PC-3 (cell line): ENCODE results near the gene SHQ1. TPM values are rescaled to one million over a fixed set of nuclear protein-coding genes. Genes with fewer than 3 reads are reported as not detected.

ENCODE experiments used
- ATAC-seq: fragments of 200-7000 bp; cut with Tn5 transposase; 2 replicates; pipeline ENCODE4 v1.9.1; 2020; ENCODE audit warnings: mild to moderate bottlenecking, moderate library complexity
- BruUV-seq: library from RNA; stranded (reverse); fragments of 400-500 nt; replicated peaks from 2 replicates; lab custom pipeline; 2021; lab: Mats Ljungman, UMichigan
- CTCF ChIA-PET: fragments of 300-600 bp; sonication (Branson Sonifier 250); formaldehyde crosslinking; loops from one replicate; lab custom pipeline; 2022; ENCODE audit warnings: antibody characterized with exemption; lab: Charles Lee
- POLR2A ChIA-PET: fragments of 300-600 bp; sonication (Branson Sonifier 250); formaldehyde crosslinking; loops from one replicate; lab custom pipeline; 2022; ENCODE audit warnings: antibody characterized with exemption; ENCODE audit not compliant: unreplicated experiment; lab: Charles Lee
- DNase-seq: peaks from one replicate; pipeline ENCODE4 v3.0.0-alpha.2; 2015
- H2AFZ ChIP-seq: fragments of 300-600 bp; sonication (generic); 2 replicates; pipeline ENCODE4 v1.6.0; 2016; ENCODE audit warnings: antibody characterized with exemption, low read length
- H3F3A ChIP-seq: fragments of 300-600 bp; sonication (generic); one replicate; pipeline ENCODE4 v1.6.0; 2017; ENCODE audit warnings: antibody characterized with exemption, low read length, control low read depth, mild to moderate bottlenecking; ENCODE audit not compliant: unreplicated experiment
- H3K27ac ChIP-seq: fragments of 300-600 bp; sonication (generic); 2 replicates; pipeline ENCODE4 v1.5.1; 2016; ENCODE audit warnings: mild to moderate bottlenecking, low read length
- H3K27me3 ChIP-seq: fragments of 300-600 bp; sonication (generic); 2 replicates; pipeline ENCODE4 v1.6.1; 2016; ENCODE audit warnings: low read length, mixed read lengths
- H3K36me3 ChIP-seq: fragments of 300-600 bp; sonication (generic); 2 replicates; pipeline ENCODE4 v1.6.1; 2016; ENCODE audit warnings: low read depth, mixed run types, low read length, mixed read lengths
- H3K4me1 ChIP-seq: fragments of 300-600 bp; sonication (generic); 2 replicates; pipeline ENCODE4 v1.5.1; 2016; ENCODE audit warnings: low read length; ENCODE audit not compliant: insufficient read depth
- H3K4me2 ChIP-seq: fragments of 300-600 bp; sonication (generic); 2 replicates; pipeline ENCODE4 v1.6.0; 2016; ENCODE audit warnings: low read length
- H3K4me3 ChIP-seq: fragments of 300-600 bp; sonication (generic); 2 replicates; pipeline ENCODE4 v1.5.1; 2016; ENCODE audit warnings: mild to moderate bottlenecking, low read length, mixed read lengths
- H3K79me2 ChIP-seq: fragments of 300-600 bp; sonication (generic); 2 replicates; pipeline ENCODE4 v1.6.1; 2017; ENCODE audit warnings: low read length, mixed read lengths
- H3K9ac ChIP-seq: fragments of 300-600 bp; sonication (generic); 2 replicates; pipeline ENCODE4 v1.6.0; 2016; ENCODE audit warnings: mild to moderate bottlenecking, low read length
- H3K9me2 ChIP-seq: fragments of 300-600 bp; sonication (generic); replicated peaks from 2 replicates; pipeline ENCODE4 v1.6.1; 2016; ENCODE audit warnings: mixed run types, low read length, mixed read lengths
- H3K9me3 ChIP-seq: fragments of 300-600 bp; sonication (generic); 2 replicates; pipeline ENCODE4 v1.6.1; 2016; ENCODE audit warnings: low read length, mixed read lengths
- H4K20me1 ChIP-seq: fragments of 300-600 bp; sonication (generic); 2 replicates; pipeline ENCODE4 v1.6.1; 2016; ENCODE audit warnings: low read length, mixed read lengths
- CTCF ChIP-seq: fragments of 300-600 bp; sonication (generic); conservative IDR thresholded peaks from 2 replicates; pipeline ENCODE4 v1.5.1; 2017; ENCODE audit warnings: antibody characterized with exemption, low read depth, mild to moderate bottlenecking, low read length
- EZH2 ChIP-seq: fragments of 300-600 bp; sonication (generic); IDR thresholded peaks from one replicate; pipeline ENCODE4 v1.6.1; 2017; ENCODE audit warnings: antibody characterized with exemption, mild to moderate bottlenecking, low read length; ENCODE audit not compliant: unreplicated experiment
- EZH2phosphoT487 ChIP-seq: fragments of 300-600 bp; sonication (generic); IDR thresholded peaks from 2 replicates; pipeline ENCODE4 v1.6.1; 2018; ENCODE audit warnings: mild to moderate bottlenecking, antibody characterized with exemption, low read length, borderline replicate concordance
- intact Hi-C: fragments of 100-400 bp; cut with micrococcal nuclease; formaldehyde crosslinking; loops from 2 replicates; pipeline ENCODE4 v1.9.0; 2023
- total RNA-seq: library from RNA; depleted of rRNA; stranded (reverse); fragments of >200 nt; gene quantifications from 2 replicates; pipeline ENCODE4 v1.2.3, GENCODE V29; 2014

Gene SHQ1
- total RNA-seq, 1 experiment from 2014 or later, result 19.6 TPM

GRCh38 chr3:72821161-72821781 lies 27.0 kb downstream of the SHQ1 start:
- intact Hi-C loops, result loop anchor here (1.0 to 5.0 kb wide), 7 partner anchors 99 to 1109 kb away; partner anchors contain the start of gene EIF4E3
- H3K36me3 ChIP-seq, result no peaks in the 10 kb centered on the region
- DNase-seq, result peak; percentile 82
- H3K4me3 ChIP-seq, result no peak overlapping the region
- no peaks in the 10 kb centered on the region for H3K9me3 ChIP-seq
- no peaks in the 10 kb centered on the region for H3K79me2 ChIP-seq
- ChIA-PET CTCF (interaction anchor here (0.5 to 1.4 kb wide), 9 partner anchors 30 to 866 kb away, joined by 3 to 8 read pairs (median 5); no protein-coding TSS in a partner anchor), POLR2A (interaction anchor here (0.5 to 0.6 kb wide), 2 partner anchors 236 to 491 kb away, joined by 3 to 4 read pairs; no protein-coding TSS in a partner anchor)
- no peak overlapping the region for H2AFZ ChIP-seq
- H3K27me3 ChIP-seq, result no peaks in the 10 kb centered on the region
- no peaks in the 10 kb centered on the region for H3F3A ChIP-seq
- H3K9me2 ChIP-seq, result no peaks in the 10 kb centered on the region
- BruUV-seq, result no TSS peak
- peak; percentile 79 for ATAC-seq
- TF ChIP-seq EZH2phosphoT487 (no peak), CTCF (no peak), EZH2 (no peak)
- peaks cover 31% of the 10 kb centered on the region for H3K4me1 ChIP-seq
- H3K9ac ChIP-seq, result no peak overlapping the region
- H3K27ac ChIP-seq, result peak overlapping the region; percentile 47
- peak overlapping the region; percentile 54 for H3K4me2 ChIP-seq
- H4K20me1 ChIP-seq, result peaks cover 7% of the 10 kb centered on the region; the same call in 1 of the 2 replicates

DNA sequence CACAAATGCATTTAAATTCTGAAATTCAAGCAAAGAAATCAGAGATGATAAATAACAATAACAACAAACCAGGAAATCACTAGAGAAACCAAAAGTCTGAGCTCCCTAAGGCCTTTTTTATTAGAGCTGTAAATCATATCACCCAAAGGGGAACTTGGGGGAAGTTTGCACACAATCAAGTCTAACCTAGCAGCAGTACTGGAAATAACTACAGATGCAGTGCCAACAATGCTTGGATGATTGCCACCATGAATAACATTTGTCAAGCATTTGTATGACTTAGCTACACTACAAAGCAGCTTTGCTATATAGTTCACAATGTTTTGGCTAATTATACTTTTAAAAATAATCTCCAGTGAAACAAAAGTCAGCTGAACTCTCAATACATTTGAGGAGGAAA lies 27.8 kb downstream of the SHQ1 start:
- Histone ChIP-seq H3K36me3 (peaks cover 4% of the 10 kb centered on the region; the same call in 1 of the 2 replicates), H3K9me3 (no peaks in the 10 kb centered on the region), H3K9me2 (no peaks in the 10 kb centered on the region), H2AFZ (no peak overlapping the region), H3K4me1 (peaks cover 31% of the 10 kb centered on the region), H3K79me2 (no peaks in the 10 kb centered on the region), H3K27ac (peak overlapping the region; percentile 47), H3K9ac (no peak overlapping the region; the same call in 1 of the 2 replicates), H4K20me1 (peaks cover 7% of the 10 kb centered on the region; the same call in 1 of the 2 replicates), H3F3A (no peaks in the 10 kb centered on the region), H3K27me3 (no peaks in the 10 kb centered on the region), H3K4me3 (no peak overlapping the region), H3K4me2 (peak overlapping the region; percentile 54)
- DNase-seq, result peak; percentile 77
- BruUV-seq, result no TSS peak
- ChIA-PET POLR2A (interaction anchor here (0.6 kb wide), 1 partner anchor 490 kb away, joined by 4 read pairs; no protein-coding TSS in a partner anchor), CTCF (interaction anchor here (0.7 to 1.4 kb wide), 6 partner anchors 31 to 867 kb away, joined by 3 to 8 read pairs (median 4); no protein-coding TSS in a partner anchor)
- intact Hi-C loops, result loop anchor here (1.0 to 5.0 kb wide), 7 partner anchors 74 to 1108 kb away; partner anchors contain the start of gene EIF4E3
- ATAC-seq, result peak; percentile 67
- TF ChIP-seq EZH2, result no peak
- TF ChIP-seq EZH2phosphoT487, result no peak
- TF ChIP-seq CTCF, result no peak
